Ecto neural progenitor cell (in vitro differentiated cells): ENCODE results near the gene AP2S1.
"Not testable (repeated sequence)": the region's sequence is repeated elsewhere in the genome, so short reads cannot be mapped to it uniquely, and the experiment has no call there.

Experiments used
- DNase-seq: peaks from one replicate; pipeline ENCODE4 v3.0.0-alpha.2; 2018; ENCODE audit warnings: low spot score

Gene AP2S1

GRCh38 chr19:46804432-46804831 lies 46.2 kb downstream of the AP2S1 start:
- not testable (repeated sequence) for DNase-seq

GRCh38 chr19:46803555-46803954 lies 47.1 kb downstream of the AP2S1 start:
- DNase-seq: no peak

GRCh38 chr19:46802152-46802551 lies 48.5 kb downstream of the AP2S1 start:
- DNase-seq: no peak

- DNase-seq: no peak
These were observed 51.9 kb downstream of the AP2S1 start for GRCh38 chr19:46798713-46799112.

- no peak for DNase-seq
These were observed 52.8 kb downstream of the AP2S1 start for GRCh38 chr19:46797881-46798280.

GRCh38 chr19:46791944-46792343 lies 58.7 kb downstream of the AP2S1 start:
- DNase-seq: no peak

GRCh38 chr19:46789371-46789770 lies 61.3 kb downstream of the AP2S1 start:
- no peak for DNase-seq

GRCh38 chr19:46788968-46789338 lies 61.7 kb downstream of the AP2S1 start:
- no peak for DNase-seq

GRCh38 chr19:46788262-46788967 lies 62.2 kb downstream of the AP2S1 start, which contains the start of gene SLC1A5:
TSS of gene SLC1A5 (minus strand) at chr19:46788594. CDS start at chr19:46787965, 629 bp downstream.
- DNase-seq: peak; percentile 100
